HG02623 (cell line): ENCODE measurements around the gene PANK2.
"Not testable (repeated sequence)": the region's sequence is repeated elsewhere in the genome, so short reads cannot be mapped to it uniquely, and the experiment has no call there.

Experiments used
- ATAC-seq: cut with Tn5 transposase; IDR thresholded peaks from one replicate; pipeline ENCODE4 v1.9.1; 2021; ENCODE audit warnings: moderate library complexity; ENCODE audit not compliant: unreplicated experiment

PANK2 gene

DNA sequence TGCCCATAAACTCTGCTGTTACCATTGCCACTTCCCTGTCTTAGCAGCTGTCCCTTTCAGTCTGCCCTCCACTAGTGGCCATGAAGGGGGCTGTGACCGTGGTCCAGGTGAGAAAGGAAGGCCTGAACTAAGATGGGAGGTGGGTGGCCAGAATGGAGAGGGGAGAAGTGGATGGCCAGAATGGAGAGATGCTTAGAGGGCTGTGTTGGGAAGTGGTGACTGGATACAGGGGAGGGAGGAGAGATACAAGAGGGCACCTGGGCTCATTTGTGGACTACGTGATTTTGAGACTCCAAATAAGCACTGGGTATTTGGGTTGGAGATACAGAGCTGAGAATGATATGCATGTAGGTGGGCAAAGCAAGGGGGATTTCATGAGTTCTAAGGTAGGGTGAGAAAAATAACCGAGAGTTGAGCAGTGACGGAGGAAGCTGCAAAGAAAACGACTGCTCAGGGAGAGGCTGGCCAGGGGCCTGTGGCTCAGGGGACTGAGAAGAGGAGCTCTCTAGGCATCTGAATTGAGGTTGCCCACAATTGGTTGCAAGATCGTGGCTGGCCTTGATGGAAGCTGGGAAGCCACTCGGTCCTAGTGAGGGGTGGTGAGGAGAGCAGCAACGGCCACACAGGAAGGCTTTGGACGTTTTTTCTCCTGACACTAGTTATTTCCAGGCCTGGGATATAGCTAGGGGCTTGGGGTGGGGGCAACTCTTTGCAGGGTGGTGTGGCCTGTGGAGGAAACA lies 36.9 kb downstream of the PANK2 start:
- no peak for ATAC-seq

- no peak for ATAC-seq
Observed at GRCh38 chr20:3927486-3928291, 38.5 kb downstream of the PANK2 start.

- ATAC-seq, result no peak
Observed at GRCh38 chr20:3929713-3930060, 40.5 kb downstream of the PANK2 start.

GRCh38 chr20:3930265-3931206 lies 41.3 kb downstream of the PANK2 start:
- ATAC-seq, result no peak

- no peak for ATAC-seq
Observed at GRCh38 chr20:3931664-3932063, 42.5 kb downstream of the PANK2 start.

DNA sequence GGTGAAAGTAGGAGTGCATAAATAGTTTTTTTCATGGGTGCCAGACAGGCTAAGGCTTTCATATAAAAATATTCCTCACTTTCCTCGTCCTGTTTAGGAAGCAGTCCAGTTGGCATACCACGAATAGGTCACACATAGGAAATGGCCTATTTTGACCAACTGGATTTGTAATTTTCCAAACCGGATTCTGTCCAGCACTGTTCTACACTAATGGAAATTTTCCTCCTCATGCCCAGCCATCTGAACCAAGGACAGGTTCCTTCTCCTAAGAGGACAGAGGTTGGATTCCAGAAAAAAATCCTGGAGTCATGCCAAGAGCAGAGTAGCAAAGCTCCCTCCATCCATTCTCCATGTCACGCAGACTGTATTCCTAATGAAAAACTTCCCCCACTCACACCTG lies 43.1 kb downstream of the PANK2 start:
- no peak for ATAC-seq

- no peak for ATAC-seq
Observed at GRCh38 chr20:3932681-3933080, 43.5 kb downstream of the PANK2 start.

DNA sequence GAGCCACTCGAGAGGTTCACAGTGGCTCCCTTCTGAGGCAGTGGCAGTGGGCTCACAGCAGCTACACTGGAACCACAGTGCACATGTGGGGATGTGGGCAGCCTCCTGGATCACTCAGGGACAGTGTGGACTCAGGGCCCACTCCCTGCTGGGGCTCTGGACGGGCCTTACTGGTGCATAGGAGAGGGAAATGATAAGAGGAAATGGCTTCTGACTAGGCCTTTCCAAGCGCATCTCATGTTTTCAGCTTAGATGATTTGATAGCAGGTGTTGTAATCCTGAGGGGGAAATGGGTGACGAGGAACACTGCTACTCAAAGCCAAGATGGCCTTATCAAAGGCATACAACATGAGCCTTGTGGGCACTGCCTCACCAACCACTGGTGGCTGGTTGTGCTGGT lies 44.0 kb downstream of the PANK2 start:
- no peak for ATAC-seq

DNA sequence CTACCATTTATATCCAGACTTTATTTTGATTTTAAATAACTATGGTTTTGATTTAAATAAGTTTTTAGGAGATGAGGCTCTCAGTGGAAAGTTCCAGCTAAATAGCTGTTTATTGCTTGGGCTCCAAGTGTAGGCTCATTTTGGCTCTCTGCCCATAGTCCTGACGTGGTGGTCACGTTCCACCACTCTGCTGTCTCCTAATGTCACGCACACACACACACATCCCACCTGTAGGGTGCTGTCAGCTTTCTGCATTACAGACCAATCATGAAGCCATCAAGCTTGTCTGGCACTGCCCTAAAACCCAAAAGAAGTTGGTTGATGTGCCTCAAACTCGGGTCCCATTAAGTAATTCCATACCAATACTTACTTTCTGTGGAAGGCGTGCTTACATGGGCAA lies 45.4 kb downstream of the PANK2 start:
- no peak for ATAC-seq

GRCh38 chr20:3935295-3935955 lies 46.2 kb downstream of the PANK2 start:
- no peak for ATAC-seq

DNA sequence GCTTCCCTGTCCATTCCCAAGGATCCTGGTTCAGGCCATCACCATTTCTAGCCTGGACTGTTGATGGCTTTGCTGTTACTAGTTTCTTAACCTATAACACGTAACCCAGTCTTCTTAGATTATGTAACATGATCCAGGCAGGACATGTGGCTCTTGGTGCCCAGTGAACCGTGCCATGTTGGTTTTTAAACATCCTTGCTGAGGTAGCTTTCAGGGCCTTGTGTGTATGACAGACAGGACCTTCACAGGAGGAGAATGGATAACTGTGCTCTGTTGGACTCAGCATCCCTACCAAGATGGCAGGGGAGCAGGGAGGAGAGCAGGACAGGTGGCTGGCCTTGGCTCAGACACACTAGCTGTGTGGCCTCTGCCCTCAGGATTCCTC lies 46.8 kb downstream of the PANK2 start:
- ATAC-seq, result no peak

GRCh38 chr20:3937618-3938017 lies 48.4 kb downstream of the PANK2 start:
- ATAC-seq, result no peak

DNA sequence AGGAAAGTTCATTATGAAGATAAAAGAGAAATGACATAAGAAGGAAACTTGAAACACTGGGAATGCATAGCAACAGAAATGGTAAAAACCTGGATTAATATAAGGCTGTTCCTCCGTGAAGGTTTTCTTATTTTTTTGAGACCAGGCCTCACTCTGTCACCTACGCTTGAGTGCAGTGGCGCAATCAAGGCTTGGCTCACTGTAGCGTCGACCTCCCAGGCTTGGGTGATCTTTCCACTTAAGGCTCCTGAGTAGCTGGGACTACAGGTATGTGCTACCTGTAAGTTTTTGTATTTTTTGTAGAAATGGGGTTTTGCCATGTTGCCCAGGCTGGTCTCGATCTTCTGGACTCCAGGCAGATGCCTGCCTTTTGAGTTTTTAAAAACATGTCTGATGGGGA lies 51.7 kb downstream of the PANK2 start:
- ATAC-seq, result no peak

DNA sequence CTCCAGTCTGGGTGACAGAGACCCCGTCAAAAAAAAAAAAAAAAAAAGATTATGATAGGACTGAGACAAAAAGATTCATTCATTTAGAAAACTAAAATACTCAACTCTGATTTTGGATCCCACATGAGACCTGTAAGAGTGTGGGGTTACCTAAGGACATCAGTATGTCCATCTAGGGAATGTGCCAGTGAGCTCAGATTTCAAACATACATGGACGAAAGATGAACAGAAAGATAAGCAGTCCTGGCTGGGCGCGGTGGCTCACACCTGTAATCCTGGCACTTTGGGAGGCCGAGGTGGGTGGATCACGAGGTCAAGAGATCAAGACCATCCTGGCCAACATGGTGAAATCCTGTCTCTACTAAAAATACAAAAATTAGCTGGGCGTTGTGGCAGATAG lies 57.5 kb downstream of the PANK2 start:
- not testable (repeated sequence) for ATAC-seq

GRCh38 chr20:3964719-3965118 lies 75.5 kb downstream of the PANK2 start:
- no peak for ATAC-seq

DNA sequence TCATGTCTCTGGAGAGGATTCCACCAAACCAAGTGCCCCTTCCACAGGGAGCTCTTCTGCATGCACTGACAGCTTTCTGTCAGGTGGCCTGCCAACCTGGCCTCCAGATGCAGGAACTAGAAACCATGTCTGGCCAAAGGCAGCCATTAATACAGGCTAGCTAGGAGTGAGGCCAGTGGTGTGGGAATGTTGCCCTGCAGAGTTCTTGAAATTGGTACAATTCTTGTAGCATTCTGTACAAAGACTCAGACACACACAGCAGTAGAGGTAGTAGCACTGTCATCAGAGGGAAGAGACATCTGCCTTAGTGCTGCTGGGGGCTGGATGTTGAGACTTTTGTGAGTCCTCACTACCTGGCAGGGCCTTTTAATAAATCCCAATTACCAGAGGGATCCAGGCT lies 77.4 kb downstream of the PANK2 start:
- no peak for ATAC-seq

GRCh38 chr20:3970016-3970415 lies 80.8 kb downstream of the PANK2 start:
- ATAC-seq, result no peak

- ATAC-seq, result no peak
Observed at GRCh38 chr20:3971145-3971544, 82.0 kb downstream of the PANK2 start.

DNA sequence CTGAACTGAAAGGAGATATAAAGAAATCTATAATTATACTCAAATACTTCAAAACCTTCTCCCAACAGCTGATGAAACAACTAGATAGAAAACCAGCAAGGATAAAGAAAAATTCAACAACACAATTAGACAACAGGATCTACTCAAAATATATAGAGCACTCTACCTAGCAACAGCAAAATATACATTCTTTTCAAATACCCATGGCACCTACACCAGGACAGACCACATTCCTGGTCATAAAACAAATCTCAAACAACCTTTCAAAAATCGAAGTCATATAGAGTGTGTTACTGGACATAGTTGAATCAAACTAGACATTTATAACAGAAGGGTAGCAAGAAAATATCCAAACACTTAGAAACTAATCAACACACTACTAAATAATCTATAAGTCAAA lies 83.0 kb downstream of the PANK2 start:
- ATAC-seq, result no peak

GRCh38 chr20:3972631-3973030 lies 83.4 kb downstream of the PANK2 start:
- not testable (repeated sequence) for ATAC-seq

GRCh38 chr20:3973705-3974104 lies 84.5 kb downstream of the PANK2 start:
- ATAC-seq, result no peak
